NK-92 treated with Interleukin-12 subunit alpha and Interleukin-12 subunit beta, amount 100 ng/mL, for 24 hours (cell line): Measurements from ENCODE around the gene ODC1.

Experiments
- DNase-seq: peaks from one replicate; lab custom pipeline; 2025; lab: John Stamatoyannopoulos, UW

Gene ODC1

DNA sequence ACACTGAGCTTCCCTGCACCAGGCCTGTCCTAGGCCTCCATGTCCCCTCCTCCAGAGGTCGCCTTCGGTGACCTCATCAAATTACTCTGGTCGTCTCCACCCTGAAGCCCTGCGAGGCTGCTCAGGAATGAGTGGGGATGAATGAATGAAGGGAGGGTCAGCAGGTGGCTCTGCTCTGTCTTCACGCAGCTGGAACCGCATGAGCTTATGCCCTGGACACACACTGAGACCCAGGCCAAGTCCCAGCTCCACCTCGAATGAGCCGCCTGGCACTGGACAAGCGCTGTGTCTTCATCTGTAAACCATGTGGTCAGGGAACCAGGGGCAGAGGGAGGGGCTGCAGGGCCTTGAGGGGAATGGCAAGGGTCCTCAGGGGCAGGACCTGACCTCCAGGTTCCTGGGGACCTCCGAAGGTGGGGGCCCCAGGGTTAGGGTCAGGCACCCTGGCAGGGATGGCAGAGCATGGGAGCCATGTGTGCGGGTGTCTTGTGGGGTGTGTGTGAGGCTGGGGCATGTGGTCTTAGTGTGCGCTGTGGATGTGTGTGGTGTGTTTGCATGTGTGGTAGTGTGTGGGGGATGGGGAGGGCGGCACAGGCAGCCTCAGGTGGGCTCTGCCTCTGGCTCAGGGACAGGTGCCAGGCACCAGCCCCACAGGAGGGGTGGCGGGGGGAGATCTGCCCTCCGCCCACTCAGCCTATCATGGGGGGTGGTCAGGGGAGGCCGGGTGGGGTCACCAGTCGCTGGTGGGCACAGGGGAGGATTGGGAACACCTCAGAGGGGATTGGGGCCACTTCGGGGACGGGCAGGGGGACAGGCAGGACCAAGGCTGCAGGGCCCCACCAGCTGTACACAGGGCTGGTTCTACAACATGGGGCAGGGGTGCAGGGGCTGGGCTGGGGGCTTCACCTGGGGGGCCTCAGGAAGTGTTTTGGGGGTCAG lies 13.9 kb downstream of the ODC1 start:
- no peak for DNase-seq

DNA sequence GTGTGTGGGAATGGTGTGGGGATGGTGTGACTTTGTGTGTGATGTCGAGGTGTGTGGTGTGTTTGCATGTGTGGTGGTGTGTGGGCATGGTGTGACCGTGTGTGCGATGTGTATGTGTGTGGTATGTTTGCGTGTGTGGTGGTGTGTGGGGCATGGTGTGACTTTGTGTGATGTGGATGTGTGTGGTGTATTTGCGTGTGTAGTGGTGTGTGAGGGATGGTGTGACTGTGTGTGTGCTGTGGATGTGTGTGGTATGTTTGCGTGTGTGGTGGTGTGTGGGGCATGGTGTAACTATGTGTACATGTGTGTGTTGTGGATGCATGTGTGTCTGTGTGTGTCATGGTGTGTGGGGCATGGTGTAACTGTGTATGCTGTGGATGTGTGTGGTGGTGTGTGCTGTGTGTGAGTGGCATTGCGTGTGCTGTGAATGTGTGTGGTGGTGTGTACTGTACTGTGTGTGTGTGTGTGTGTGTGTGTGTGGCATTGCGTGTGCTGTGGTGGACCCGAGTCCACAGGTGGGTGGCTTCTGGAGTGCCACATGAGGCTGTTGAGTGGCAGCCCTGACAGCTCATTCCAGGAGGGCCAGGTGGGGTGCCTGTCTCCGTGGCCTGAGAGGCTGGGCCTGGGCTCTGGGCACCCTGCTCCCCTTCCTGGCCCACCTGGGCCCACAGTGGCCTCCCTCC lies 14.7 kb downstream of the ODC1 start:
- DNase-seq, result no peak

DNA sequence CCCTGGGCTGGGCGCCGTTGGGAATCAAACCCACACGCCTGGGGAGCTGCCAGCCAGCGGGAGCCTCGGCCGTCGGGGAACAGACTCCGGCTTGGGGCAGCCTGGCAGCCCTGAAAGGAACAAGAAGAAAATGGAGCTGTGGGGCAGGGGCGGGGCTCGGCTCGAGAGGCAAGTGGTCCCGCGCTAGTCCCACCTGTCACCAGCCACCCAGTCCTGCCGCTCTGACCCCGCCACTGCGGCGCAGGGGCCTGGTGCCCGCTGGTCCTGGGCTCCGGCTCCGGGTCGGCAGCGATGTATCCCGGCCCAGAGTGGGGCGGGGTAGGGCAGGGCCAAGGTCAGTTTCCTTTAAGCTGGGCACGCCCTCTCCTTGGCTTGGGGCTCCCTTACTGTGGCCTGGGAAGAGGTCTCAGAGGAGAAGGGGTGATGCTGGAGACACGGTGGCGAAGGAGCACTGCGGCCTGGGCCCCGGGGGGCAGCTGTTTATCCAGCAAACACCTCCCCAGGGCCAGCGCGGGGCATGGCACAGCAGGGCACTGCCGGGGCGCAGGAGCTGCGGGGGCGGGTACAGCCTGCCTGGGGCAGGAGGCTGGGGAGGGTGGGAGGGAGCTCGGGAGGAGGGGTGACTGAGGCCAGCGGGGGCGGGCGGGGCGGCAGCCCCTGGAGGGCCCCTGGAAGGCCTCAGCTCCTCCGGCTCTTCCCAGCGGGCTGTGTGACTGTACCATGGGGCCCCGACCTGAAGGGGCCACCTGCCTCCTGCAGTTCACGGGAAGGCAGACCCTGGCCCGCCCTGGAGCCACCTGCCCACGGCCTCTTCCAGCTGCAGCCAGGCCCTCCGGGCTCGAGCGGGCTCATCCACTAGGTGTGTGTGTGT lies 15.6 kb downstream of the ODC1 start:
- DNase-seq, result no peak

DNA sequence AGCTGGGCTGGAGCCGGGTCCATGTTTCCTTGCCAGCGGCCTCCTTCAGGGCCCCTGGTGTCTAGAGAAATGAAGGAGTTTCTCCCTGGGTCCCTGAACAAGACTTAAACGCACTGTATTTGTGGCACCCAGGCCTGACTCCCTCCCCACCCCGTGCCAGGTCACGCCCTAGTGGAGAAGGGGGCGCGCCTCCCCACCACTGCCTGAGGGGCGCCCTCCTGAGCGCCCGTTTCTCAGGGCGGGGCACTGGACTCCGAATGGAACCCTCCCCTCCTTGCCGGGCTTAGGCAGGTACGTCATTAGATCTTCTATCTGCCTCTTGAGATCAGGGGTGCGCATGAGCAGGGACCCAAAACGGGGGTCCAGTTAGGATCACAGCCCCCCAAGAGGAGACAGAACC lies 16.3 kb downstream of the ODC1 start:
- DNase-seq, result no peak

DNA sequence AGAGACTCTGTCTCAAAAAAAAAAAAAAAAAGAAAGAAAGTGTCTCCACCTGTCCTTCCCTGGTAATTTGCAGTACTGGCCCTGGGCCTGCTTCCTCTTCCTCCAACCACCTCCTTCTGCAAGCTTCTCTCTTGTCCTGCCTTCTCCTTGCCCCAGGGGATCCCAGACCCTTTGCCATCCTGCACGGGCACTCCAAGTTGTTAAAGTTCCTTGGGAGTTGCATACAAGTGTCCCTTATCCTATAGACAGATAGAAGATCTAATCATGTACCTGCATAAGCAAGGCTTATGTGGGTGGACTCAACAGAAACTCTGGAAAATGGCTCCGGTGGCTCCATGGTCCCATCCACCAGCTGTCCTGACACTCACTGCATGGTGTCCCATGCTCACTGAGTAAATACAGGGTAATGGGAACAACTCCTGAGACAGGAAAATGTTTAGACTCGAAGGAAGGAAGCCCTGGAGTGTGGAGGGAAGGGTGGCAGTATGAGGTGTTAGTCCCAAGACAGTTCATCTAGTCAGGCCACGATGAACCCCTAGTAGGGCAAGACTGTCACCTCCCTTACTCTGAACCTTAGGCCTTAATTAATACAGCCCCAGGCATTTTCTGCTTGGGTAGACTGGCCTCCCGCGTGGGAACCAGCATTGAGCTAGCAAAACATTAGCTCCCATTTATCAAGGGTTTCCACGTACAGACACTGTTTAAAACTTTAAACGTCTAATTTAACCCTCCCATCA lies 17.1 kb downstream of the ODC1 start:
- no peak for DNase-seq

DNA sequence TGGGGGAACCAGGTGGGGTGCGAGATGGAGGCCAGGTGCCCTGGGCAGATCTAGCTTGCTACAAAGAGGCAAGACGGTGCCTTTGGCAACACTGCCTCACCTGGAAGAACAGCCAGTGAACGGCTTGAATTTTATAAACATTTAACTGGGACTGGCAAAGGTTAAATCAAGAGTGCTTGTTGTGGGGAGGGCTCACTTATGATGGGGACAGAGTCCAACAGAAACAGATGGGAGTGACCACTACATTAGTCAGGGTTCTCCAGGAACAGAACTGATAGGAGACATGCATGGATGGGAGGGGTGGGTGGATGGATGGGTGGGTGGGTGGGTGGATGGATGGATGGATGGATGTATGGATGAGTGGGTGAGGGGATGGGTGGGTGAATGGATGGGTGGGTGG lies 19.2 kb downstream of the ODC1 start:
- no peak for DNase-seq

DNA sequence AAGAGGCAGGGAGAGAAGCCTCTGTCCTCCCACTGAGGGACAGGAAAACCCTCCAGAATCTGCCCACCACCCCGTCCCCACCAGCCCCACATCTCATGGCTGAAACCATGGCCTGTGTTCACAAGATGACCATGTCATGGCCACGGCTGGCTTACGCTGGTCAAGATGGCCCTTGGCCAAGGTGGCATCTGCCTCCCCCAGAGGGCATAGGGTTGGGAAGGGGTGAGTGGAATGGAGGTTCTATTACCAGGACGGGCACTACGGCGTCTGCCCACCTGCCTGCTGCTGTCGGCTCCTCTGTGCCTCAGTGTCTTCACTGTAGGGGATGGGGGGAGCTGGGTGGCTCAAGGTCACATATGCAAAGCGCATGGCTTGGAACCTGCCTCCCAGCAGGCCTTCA lies 19.8 kb downstream of the ODC1 start:
- DNase-seq, result no peak

DNA sequence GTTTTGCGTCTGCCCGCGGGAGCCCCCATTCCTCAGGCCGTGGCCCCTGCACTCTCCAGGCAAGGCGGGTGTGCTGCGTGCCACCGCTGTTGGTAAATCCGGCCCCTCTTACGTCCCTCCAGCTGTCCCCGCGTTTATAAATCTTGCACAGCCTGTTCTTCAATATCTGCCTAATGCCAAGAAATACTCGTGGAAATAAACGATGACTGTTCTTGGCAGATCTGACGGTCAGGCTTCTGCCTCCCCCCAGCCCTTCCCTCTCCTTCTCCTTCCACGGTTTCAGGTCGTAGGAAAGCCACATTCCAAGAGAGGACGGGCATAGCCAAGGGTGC lies 20.5 kb downstream of the ODC1 start:
- DNase-seq, result no peak

DNA sequence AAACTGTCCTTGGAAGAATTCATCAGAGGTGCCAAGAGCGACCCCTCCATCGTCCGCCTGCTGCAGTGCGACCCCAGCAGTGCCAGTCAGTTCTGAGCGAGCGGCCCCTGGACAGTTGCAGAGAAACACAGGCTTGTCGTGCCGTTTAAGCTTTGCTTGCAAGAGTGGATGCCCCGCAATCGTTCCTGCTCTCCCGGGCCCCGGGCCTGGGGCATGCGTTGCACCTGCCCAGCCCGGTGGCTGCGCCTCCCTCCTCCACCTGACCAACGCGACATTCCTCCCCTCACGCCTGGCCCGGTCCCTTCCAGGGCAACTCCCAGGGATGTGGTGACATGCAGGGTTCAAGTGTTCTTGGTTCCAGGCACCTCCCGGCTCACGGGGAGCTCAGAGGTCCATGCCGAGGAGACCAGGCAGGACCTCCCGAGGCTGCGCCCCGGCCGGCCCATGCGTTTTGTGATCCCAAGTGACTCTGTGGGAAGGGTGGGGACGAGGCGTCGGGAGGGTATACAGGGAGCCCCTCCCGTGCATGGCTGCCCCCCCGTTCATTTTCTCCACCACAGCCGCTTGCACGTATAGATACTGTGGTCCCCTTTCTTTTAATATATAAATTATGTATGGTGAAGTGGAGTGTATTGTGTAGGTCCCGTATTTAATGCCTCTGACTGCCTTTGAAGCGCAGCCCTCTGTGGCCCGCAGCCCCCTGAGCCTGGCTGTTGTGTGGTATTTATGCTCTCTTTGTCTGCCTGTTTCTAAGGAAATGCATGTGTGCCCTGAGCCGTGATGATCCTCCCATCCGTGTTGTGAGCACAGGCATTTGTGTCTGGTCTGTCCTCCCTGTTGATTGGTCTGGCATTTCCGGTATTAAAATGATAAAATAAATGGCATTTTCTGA lies 21.2 kb downstream of the ODC1 start:
- DNase-seq, result no peak

DNA sequence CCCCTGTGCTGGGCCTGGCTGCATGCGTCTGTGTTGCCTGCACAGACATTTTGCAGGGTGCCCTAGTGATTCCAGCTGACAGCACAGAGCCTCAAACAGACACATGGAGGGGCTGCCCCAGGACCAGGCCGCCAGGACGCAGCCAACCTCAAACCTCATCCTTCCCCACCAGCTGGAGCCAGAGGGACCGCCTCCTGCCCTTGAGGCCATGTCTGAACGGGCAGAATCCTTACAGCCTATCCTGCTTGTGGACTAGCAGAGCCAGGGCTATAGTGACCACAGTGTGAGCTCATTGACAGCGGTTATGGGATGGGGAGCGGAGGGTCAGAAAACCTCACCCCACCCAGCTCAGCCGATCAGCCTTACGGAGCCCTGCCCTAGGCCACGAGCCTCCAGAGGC lies 22.4 kb downstream of the ODC1 start:
- no peak for DNase-seq

DNA sequence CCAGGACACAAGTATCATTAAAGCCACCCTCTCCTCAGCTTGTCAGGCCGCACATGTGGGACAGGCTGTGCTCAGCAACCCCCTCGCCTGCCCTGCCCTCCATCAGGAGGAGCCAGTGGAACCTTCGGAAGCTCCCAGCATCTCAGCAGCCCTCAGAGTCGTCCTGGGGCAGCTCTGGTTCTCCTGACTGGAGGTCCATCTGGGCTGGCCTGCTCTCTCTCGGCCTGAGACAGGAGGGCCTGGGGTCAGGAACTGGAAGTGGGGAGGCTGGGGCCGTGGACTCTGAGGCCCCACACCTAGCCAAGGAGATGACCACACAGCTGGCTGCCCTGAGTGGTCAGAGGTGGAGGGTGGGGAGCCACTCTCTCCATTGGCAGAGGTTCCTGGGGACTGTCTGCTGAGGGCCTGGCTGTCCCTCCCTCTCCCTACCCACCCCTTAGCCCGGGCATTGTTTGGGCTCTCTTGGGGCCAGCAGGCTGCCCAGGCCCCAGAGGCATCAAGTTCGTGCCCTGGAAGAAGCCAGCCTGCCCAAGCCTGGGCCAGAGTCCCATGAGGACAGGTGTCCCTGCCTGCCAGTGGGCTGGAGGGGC lies 23.1 kb downstream of the ODC1 start:
- DNase-seq, result no peak

DNA sequence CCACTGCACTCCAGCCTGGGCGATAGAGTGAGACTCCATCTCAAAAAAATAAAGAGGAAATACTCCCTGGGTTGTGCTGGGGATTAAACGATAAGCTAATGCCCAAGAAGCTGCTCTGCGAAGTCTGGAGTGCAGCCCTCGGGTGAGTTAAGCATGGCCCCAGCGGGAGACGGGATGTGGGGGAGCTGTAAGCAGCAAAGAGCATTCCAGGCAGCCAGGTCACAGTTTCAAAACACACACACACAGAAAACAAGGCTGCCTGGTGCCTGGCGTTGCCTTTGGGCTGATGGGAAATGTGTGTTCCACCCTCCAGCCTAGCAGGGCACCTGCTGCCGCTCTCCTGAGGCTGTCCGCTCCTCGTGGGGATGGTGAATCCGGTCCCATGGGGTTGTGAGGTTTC lies 24.1 kb downstream of the ODC1 start:
- DNase-seq, result no peak

DNA sequence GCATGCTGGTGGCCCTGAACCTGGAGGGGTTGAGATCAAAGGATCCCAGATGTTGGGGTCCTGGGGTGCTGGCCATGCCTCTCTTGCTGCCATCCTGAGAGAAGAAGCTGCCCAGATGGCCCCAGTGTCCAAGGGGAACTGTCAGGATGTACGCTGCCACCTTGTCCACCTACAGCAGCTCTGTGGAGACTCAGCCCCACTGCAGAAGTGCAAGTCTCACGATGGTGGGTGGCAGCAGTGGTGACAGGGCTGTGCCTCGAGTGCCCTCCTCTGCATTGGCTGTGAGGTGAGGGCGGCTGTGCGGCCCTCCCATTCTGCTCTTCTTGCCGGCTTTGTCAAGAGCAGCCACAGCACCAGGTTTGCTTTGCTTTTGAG lies 24.7 kb downstream of the ODC1 start:
- no peak for DNase-seq

DNA sequence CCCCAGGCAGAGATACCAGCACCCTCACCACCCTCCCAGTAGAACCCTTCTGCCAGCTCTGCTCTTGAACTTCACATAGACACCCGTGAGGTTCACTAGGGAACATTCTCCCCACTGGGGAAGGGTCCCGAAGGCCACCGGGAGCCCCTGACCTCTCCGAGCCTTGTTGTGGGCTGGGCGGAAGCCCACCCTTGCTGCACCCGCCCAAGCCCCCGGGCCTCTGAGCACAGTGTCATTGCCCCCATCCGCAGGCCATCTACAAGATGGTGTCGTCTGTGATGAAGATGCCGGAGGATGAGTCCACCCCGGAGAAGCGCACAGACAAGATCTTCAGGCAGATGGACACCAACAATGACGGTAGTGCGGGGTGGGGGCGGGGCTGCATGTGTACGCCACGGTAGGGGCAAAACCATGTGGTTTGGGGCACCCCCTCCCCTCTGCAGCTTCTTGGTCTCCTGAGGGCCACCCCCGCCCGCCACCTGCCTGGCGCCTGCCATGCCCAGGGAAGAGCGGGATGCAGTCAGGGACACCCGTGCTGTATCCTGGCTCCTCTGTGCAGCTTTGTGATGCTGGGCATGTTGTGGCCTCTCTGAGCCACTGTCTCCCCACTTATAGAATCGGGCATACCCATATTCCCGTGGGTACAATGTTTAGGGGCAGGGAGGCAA lies 25.3 kb downstream of the ODC1 start:
- no peak for DNase-seq

DNA sequence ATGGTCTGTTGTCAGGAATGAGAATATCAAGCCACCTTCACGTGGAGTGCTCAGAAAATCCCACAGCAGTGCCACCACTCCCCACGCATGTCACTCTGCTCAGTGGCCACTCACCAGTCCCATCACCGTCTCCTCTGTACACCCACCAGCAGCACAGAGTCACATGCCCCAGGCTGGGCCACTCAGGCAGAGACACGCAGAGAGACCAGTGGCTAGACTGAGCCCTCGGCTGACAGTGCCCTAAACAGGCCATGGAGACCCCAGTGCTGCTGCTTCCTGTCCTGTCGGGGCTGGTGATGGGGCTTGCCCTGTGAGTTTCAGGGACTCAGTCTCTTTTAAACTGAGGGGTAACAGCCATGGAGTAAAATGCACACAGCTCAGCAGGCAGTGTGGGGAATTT lies 25.9 kb downstream of the ODC1 start:
- DNase-seq, result no peak

DNA sequence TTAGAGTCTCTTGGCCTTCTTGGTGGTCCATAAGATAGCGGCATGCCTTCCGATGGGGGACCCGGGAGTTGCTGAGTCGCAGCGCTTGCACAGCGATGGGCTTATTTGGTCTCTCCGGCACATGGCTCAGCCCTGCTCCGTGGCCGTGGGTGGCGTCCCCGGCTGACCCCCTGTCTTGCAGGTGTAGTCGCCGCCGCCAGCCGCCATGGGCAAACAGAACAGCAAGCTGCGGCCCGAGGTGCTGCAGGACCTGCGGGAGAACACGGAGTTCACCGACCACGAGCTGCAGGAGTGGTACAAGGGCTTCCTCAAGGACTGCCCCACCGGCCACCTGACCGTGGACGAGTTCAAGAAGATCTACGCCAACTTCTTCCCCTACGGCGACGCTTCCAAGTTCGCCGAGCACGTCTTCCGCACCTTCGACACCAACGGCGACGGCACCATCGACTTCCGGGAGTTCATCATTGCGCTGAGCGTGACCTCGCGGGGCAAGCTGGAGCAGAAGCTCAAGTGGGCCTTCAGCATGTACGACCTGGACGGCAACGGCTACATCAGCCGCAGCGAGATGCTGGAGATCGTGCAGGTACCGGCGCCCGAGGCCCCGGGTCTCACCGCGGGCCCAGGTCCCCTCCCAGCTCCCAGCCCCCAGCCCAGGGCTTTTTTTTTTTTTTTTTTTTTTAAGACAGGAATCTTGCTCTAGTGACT lies 28.4 kb downstream of the ODC1 start:
- no peak for DNase-seq

DNA sequence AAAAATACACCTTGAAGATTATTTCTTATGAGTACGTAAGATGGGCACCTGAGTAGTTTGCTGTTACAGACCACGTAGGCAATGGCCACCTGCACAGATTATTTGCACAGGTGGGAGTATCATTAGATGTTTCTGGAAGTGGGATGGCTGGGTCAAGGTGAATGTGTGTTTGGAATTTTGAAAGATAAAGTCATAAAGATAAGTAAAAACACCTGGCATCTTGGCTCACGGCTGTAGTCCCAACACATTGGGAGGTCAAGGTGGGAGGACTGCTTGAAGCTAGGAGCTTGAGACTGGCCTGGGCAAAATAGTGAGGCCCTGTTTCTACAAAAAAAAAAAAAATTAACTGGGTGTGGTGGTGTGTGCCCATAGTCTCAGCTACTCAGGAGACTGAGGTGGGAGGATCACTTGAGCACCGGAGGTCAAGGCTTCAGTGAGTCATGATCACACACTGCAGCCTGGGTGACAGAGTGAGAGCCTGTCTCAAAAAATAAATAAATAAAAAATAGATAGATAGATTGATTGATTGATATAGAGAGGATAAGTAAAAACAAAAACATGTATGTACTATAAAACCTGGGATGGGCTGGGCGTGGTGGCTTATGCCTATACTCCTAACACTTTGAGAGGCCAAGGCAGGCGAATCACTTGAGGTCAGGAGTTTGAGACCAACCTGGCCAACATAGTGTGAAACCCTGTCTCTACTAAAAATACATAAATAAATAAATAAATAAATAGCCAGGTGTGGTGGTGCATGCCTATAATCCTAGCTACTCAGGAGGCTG lies 30.4 kb downstream of the ODC1 start:
- no peak for DNase-seq

DNA sequence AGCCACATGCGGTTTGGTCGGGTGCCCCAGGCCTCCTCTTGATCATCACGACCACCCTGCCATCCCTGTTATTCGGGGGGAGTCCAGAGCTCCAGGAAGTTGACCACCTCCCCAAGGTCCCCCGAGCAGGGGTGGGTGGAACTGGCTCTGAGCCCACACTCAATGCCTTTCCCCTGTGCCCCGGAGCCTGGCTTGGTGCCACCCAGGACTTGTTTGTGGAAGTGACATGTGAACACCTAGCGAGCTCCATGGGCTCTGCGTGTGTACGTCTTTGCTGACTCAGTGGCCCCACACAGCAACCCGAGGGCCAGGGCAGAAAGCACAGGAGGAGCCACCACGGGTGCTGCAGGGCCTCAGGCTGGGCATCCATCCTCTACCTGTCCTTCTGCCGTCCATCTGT lies 32.5 kb downstream of the ODC1 start:
- DNase-seq, result no peak

DNA sequence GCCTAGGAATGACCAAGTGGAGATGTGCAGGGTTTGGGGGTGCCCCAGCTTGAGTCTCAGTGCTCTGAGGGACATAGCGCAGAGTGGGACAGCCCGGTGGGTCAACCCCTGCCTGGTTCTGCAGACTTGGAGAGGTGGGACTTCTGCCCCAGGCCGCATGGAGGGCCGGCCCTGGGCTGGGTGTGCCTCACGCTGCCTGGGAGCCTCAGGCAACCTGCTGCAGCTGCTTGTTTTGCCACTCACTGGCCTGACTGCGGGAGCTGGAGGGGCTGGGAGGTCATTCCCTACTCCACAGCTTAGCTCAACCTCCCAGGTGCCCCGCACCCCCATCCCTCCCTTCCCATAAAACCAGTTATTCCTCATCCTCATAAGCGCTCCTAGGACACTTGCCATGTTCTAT lies 33.1 kb downstream of the ODC1 start:
- no peak for DNase-seq
